Measurements from ENCODE around the gene MARCHF10.
"Not testable (repeated sequence)": the region's sequence is repeated elsewhere in the genome, so short reads cannot be mapped to it uniquely, and the experiment has no call there.

The MARCHF10 gene

GRCh38 chr17:62785983-62786382, 22.1 kb downstream of the MARCHF10 start:
- DNase-seq = not testable (repeated sequence)

- DNase-seq = no peak
These were observed 25.3 kb downstream of the MARCHF10 start for GRCh38 chr17:62782730-62783270.

DNA sequence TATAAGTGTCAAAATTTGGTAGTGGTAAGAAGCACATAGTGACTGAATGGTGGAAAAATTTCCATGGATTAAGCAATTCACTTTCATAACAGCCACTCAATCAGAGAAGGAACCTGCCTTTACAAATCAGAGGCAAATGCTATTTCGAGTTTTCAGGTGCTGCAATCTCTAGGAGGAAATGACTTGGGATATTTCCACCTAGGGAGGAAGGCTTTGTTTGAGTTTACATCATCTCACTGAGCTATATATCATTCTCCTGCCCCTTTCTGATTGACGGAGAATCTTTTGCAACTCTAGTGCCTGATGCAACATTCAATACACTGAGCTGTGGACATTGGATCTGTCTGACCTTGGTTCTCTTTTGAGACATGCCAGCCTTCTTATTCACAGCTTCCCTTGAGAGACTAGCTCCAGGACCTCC, 26.3 kb downstream of the MARCHF10 start:
- DNase-seq = no peak

DNA sequence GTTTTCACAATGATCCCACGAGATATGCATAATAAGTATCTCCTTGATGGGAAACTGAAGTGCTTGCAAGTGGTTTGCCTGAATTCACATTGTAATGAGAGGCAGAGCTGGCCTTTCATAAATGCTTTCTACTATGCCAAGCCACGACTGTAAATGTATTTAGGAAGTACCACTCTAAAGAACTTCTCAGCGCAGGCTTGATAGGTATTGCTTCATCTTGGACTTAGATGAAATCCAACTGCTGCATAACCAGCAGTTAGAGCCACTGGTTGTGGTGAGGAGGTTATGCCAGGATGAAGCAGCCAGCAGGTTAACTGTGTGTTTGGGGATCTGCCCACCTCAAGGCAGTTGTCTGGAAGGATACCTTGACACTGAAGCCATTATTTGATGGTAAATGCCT, 26.8 kb downstream of the MARCHF10 start:
- DNase-seq = no peak

GRCh38 chr17:62780951-62781350, 27.2 kb downstream of the MARCHF10 start:
- no peak for DNase-seq

GRCh38 chr17:62780269-62780668, 27.8 kb downstream of the MARCHF10 start:
- DNase-seq = no peak

DNA sequence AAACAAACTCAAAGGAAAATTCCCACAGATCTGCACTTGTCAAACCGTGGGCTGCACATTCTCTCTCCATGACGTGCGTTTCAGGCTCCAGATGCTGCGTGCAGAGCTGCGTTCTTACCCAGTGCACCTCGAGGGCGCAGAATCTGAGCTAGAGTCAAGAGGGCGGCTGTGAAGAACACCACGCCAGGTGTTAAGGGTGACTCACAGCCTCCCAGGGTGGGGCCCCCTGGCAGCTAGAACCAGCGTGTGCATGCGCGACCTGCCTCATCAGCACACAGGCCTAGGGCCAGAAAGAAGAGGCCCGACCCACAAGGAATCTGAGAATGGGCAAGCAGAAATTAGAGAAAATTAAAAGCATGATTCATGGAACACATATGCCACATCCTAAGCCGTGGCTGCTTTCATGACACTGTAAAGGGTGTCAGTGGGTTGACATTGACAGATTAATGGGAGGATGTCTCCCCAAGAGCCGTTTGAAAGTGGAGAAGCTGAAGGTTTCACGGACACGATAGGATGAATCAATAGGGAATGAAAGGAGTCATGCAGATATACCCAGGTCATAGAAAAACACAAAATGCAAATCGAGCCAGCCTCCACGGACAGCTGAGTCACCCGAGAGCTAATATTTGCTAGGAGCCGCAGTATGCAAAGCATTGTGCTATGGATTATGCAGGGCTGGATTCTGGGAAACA, 29.0 kb downstream of the MARCHF10 start:
- no peak for DNase-seq

GRCh38 chr17:62775876-62776275, 32.2 kb downstream of the MARCHF10 start:
- no peak for DNase-seq

- DNase-seq = no peak
These were observed 33.8 kb downstream of the MARCHF10 start for GRCh38 chr17:62774338-62774737.

- DNase-seq = no peak
These were observed 40.1 kb downstream of the MARCHF10 start for GRCh38 chr17:62767997-62768396.

GRCh38 chr17:62765351-62765750, 42.8 kb downstream of the MARCHF10 start:
- no peak for DNase-seq

- DNase-seq = no peak
These were observed 44.1 kb downstream of the MARCHF10 start for GRCh38 chr17:62763891-62764600.

- no peak for DNase-seq
These were observed 46.2 kb downstream of the MARCHF10 start for GRCh38 chr17:62761884-62762283.

GRCh38 chr17:62760945-62761267, 47.2 kb downstream of the MARCHF10 start:
- no peak for DNase-seq

- DNase-seq = no peak
These were observed 47.8 kb downstream of the MARCHF10 start for GRCh38 chr17:62760059-62760944.

DNA sequence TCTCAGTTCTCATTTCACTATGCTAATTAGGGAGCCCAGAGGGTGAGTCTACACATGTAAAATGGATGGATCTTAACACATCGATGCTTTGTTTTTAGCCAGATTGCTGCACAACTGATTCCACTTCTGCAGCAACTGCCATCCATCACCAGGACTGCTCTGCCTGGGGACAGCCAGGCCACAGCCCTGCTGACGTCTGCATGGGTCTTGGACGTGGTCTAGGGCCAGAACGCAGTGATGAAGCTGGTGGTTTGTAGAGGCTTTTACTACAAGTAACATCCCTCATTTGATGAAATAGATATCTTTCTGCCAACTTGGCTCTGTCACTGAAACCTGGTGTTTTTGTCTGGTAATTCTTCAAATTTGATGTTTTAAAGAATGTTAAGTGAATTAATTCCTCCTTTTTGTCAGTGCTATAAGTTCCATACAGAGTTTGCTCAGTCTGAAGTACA, 50.6 kb downstream of the MARCHF10 start:
- no peak for DNase-seq

DNA sequence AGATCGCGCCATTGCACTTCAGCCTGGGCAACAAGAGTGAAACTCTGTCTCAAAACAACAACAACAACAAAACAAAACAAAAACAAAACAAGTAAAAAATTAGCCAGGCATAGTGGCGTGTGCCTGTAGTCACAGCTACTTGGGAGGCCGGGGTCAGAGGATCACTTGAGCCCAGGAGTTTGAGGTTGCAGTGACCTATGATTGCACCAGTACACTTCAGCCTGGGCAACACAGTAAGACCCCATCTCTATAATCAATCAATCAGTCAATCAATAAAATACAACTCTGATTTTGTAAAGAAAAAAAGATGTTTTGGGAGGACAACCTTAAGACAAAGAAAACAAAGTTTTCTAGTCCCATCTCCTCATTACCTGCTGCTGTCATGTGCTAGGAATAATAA, 51.9 kb downstream of the MARCHF10 start:
- DNase-seq = no peak

- DNase-seq = no peak
These were observed 52.8 kb downstream of the MARCHF10 start for GRCh38 chr17:62755141-62755851.

- DNase-seq = no peak
These were observed 53.5 kb downstream of the MARCHF10 start for GRCh38 chr17:62754631-62755030.

- DNase-seq = no peak
These were observed 54.6 kb downstream of the MARCHF10 start for GRCh38 chr17:62753562-62753961.

DNA sequence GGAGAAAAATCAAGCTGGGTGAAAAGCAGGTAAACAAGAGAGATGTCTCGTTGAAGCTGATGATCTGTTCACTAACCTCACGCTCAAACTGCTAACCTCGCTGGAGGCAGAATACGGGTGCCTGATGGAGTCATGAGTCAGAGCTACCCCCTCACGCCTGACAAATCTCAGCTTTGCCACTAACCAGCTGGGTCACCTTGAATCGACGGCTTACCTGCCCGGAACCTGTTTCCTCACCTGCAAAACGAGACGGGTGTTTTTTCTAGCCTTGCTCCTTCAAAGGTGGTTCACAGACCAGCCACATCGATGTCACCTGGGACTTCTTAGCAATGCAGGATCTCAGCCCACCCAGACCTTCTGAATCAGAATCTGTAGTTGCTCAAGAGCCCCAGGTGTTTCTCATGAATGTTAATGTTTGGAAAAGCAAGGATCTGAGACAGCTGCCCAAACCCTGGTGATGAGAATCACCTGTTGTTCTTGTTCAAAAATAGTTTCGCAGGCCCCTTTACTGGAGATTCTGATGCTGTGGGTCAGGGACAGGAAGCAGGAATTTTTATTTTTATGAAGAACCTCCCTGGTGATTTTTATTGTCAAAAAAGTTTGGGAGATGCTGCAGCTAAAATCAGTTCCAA, 56.9 kb downstream of the MARCHF10 start:
- no peak for DNase-seq

GRCh38 chr17:62750631-62751051, 57.5 kb downstream of the MARCHF10 start:
- DNase-seq = no peak

All from activated CD4-positive, alpha-beta T cell treated with anti-CD3 and anti-CD28 coated beads for 1 hour (primary cell).